Measurements from ENCODE around the gene NGFR.

NGFR gene

GRCh38 chr17:49518346-49519078, 23.4 kb downstream of the NGFR start:
- DNase-seq (ENCODE audit: low read depth) = no peak

GRCh38 chr17:49519781-49520180, 24.7 kb downstream of the NGFR start:
- no peak for DNase-seq (ENCODE audit: low read depth)

- no peak for DNase-seq (ENCODE audit: low read depth)
These were observed 25.4 kb downstream of the NGFR start for GRCh38 chr17:49520386-49521087.

DNA sequence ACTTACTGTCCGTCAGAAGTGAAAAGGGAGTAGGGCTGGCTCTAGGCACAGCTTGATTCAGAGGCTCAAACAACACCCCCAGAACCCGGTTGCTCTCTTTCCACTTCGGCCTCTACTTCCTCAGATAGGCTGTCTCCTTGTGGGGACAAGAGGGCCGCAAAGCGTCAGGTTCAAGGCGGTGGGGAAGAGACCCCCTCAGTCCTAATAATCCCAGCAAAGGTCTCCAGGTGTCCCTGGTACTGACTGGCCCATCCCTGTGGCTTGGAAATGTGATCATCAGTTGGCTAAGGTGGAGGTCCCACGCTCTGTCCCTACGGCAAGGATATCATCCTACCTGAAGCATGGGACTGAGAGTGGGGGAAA, 26.0 kb downstream of the NGFR start:
- DNase-seq (ENCODE audit: low read depth) = no peak

DNA sequence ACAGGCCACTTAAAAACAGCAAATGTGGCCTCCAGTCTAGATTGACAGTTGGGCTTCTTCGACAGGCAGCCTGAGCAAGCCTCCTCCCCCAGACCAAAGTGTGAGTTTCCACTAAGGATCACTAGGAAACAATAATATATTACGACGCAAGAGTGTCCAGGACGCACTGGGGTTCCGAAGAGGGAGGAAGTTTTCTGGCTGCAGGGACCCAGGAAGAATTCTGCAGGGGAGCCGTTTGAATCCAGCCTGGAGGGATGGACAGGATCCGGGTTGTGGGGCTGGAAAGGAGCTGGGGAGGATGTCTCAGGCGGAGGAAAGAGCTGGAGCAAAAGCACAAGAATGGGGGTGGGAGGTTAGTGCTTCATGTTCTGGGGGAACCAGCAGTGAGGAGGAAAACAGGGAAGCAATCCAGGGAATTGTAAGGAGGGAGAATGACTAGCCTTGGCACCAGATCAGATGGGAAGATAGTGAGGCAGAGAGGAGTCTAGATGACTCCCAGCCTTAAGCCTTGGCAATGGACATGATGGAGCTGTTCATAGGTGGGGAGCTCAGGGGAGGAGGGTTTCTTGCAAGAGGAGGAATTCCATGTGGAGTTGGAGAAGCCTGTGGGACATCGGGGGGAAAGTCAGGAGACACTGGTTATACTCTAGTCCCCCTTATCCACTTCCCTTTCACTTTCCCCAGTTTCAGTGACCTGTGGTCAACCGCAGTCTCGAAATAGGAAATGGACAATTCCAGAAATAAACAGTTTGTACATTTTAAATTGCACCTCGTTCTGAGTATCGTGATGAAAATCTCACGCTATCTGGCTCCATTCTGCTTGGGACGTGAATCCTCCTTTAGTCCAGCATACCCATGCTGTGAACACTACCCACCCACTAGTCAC, 26.6 kb downstream of the NGFR start:
- no peak for DNase-seq (ENCODE audit: low read depth)

- DNase-seq (ENCODE audit: low read depth) = no peak
These were observed 27.3 kb downstream of the NGFR start for GRCh38 chr17:49522357-49522890.

- DNase-seq (ENCODE audit: low read depth) = no peak
These were observed 28.1 kb downstream of the NGFR start for GRCh38 chr17:49523196-49523595.

DNA sequence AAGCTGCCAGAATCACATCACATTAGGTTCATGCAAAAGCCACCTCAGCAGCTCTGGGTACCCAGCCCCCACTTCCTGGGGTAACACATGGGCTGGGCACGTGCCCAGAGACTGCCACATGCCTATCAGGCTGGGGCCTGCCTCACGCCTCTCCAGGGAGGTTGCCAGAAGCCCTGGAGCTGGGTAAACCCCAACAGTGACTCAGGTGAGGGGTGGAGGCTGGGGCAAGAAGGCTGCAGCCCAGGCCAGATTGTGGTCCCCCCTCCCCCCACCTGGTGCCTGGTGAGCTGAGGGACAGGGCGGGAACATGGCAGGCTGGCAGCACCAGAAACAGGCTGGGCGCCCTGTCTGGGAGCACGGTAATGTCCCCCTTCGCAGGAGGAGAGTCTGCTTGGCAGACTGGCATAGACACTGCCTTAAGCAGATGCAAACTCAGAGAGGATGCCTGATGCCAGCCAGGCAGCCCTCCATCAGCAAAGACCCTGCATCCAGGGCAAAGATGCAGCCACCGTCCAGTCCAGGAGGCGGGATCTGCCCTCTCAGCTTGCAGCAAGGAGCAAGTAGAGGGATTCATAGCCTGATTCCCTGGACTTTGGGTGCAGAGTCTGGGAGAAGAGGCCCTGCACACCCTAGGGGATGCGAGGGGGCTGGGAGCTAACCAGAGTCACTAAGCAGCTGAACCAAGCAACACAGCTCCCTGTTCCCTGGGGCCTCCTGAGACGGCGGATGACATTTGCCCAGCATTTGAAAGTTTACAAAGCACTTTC, 28.8 kb downstream of the NGFR start:
- no peak for DNase-seq (ENCODE audit: low read depth)

DNA sequence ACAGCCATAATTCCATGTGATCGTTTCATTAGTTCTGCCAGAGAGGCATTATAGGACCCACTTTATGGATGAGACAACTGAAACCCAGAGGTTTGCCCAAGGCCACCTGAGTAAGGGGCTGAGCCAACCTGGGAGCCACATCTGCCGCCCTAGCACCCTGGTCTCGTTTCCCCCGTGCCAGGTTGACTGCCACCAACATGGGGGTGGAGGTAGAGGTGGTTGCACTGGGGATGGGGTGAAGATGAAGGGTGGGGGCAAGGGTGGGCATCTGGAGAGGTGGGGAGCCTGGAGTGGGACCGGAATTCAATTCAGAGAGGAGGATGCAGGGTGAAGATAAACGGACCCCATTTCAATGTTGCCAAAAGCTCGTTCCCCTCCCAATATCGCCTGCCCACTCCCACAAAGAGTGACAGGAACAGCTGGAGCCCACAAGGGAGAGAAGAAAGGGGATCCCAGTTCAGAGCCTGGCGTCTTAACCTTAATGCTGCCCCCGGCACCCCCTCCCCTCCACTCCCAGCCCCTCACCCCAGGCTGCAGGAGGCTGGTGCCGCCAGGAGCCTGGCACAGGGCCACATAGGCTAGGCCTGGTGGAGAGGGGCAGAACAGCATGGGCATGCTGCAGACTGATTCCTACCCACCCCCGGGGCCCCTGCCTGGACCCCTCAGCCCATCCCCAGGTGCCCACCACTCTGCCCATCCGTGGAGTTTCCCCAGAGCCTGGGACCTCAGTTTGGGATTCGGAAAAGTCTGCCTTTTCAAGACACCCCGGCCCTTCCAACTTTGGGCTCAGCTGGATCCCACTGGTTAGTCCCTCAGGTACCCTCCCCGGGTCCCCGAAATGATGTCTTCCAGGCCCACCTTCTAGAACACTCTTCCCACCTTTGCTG, 29.6 kb downstream of the NGFR start:
- no peak for DNase-seq (ENCODE audit: low read depth)

DNA sequence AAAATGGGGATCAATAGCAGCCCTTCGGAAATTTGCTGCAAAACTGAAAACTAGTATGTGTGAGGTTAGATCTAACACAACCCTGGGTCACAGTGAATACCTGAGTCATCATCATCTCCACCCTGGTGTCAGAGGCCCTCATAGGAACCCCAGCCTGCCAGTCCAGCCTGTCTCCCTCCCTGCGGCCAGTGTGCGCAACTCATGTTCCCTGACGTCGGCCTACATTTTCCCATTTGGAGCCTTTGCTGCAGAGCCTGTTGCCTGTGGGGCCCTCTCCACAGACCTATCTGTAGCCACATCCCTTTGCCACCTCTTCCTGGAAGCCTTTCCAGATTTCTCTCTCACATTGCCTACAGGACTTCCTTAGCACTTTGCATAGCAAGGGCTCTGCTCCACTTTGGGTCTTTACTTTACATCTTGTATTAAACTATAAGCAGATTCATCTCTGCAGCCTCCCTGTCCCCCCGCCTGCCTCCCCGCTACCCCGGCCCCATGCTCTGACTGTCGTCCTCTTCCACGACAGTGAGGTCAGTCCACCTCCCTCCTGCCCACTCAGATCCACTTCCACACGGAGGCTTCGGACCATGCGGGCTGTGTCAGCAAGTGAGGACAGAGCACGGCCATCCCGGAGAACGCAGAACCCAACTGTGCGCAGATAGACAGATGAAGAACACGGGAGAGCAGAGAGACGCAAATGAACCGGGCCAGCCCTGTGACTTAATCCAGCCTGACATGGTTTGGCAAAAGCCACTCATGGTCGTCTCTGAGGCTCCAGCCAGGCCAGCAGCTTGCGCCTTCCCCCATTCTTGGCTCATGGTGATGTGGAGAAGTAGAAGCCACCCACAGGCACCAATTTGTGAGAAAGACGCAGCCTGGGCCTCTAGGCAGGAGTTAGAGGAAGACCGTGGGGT, 31.0 kb downstream of the NGFR start:
- DNase-seq (ENCODE audit: low read depth) = no peak

DNA sequence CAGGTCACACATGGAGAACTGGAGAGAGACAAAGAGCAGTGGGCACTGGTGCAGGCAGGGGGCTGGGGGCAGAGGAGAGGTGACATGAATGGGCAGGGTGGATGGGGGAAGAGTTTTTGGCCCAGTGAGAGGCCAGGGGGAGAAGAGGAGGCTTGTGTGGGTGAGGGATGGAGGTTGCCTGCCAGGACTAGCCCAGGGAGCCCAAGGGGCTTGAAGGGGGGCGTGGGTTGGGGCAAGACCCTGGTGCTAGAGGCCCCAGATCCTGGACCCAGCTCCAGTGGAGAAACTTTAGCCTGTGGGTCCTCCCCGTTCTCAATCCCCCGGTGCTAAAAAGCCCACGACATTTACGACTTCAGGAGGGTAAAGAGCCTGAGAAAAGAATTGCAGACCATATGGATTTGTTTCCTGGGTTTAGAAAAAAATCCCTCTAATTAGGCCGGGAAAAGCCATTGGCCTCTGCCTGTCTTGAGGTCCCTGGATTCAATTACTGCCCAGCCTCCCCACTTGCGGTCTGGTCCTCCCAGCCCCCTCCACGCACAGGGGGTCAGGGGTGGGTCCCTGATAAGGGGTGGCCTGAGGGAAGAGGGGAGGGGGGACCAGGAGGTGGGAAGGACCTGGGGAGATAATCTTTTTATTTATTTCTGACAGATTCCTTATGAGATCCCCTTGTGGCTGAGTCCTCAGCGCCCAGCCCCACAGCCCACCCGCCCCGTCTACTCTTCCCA, 33.0 kb downstream of the NGFR start:
- DNase-seq (ENCODE audit: low read depth) = no peak

- DNase-seq (ENCODE audit: low read depth) = no peak
These were observed 33.9 kb downstream of the NGFR start for GRCh38 chr17:49528966-49529365.

DNA sequence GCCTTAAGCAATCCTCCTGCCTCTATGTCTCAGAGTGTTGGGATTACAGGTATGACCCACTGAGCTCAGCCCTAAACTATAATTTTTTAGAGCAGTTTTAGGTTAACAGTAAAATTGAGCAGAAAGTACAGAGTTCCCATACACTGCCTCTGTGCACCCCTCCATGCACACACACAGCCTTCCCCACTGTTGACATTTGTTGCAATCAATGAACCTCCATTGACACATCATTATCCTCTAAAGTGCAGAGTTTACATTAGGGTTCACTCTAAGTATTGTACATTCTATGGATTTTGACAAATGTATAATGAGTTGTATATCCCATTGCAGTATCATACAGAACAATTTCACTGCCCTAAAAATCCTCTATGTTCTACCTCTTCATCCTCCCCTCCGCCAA, 35.0 kb downstream of the NGFR start:
- no peak for DNase-seq (ENCODE audit: low read depth)

GRCh38 chr17:49543860-49544259, 48.8 kb downstream of the NGFR start:
- DNase-seq (ENCODE audit: low read depth) = no peak

GRCh38 chr17:49545007-49545660, 50.0 kb downstream of the NGFR start:
- DNase-seq (ENCODE audit: low read depth) = no peak

GRCh38 chr17:49545806-49546545, 50.9 kb downstream of the NGFR start:
- no peak for DNase-seq (ENCODE audit: low read depth)

Data from iris pigment epithelial cell (primary cell).